Measurements from ENCODE around the gene SECISBP2L. TPM values are rescaled to one million over a fixed set of nuclear protein-coding genes. Genes with fewer than 3 reads are reported as not detected.

The SECISBP2L gene
- total RNA-seq, 1 donor from 2014 or later, result 41.3 TPM

- DNase-seq (ENCODE audit: low read depth), result peak; percentile 84
These were observed 79.5 kb downstream of the SECISBP2L start for GRCh38 chr15:48966595-48967301.

GRCh38 chr15:48965972-48966371 lies 80.3 kb downstream of the SECISBP2L start:
- DNase-seq (ENCODE audit: low read depth), result peak; percentile 77

- DNase-seq (ENCODE audit: low read depth), result no peak
These were observed 81.3 kb downstream of the SECISBP2L start for GRCh38 chr15:48964898-48965297.

GRCh38 chr15:48963524-48964113 lies 82.6 kb downstream of the SECISBP2L start, which contains the start of gene SHC4:
Gene SHC4 (minus strand): TSS chr15:48963919. CDS start chr15:48963015, 904 bp downstream.
- peak; percentile 84 for DNase-seq (ENCODE audit: low read depth)

GRCh38 chr15:48962662-48963523 lies 83.4 kb downstream of the SECISBP2L start:
- DNase-seq (ENCODE audit: low read depth), result peak; percentile 40

- no peak for DNase-seq (ENCODE audit: low read depth)
These were observed 90.3 kb downstream of the SECISBP2L start for GRCh38 chr15:48955967-48956366.

- DNase-seq (ENCODE audit: low read depth), result no peak
These were observed 90.9 kb downstream of the SECISBP2L start for GRCh38 chr15:48955370-48955769.

- peak; percentile 55 for DNase-seq (ENCODE audit: low read depth)
These were observed 91.7 kb downstream of the SECISBP2L start for GRCh38 chr15:48954538-48954937.

GRCh38 chr15:48946840-48947187 lies 99.4 kb downstream of the SECISBP2L start:
- DNase-seq (ENCODE audit: low read depth), result no peak

GRCh38 chr15:48946074-48946839 lies 100.0 kb downstream of the SECISBP2L start:
- DNase-seq (ENCODE audit: low read depth), result no peak

GRCh38 chr15:48945386-48945785 lies 100.9 kb downstream of the SECISBP2L start:
- no peak for DNase-seq (ENCODE audit: low read depth)

GRCh38 chr15:48941904-48942303 lies 104.3 kb downstream of the SECISBP2L start:
- no peak for DNase-seq (ENCODE audit: low read depth)

- DNase-seq (ENCODE audit: low read depth), result peak; percentile 61
These were observed 105.7 kb downstream of the SECISBP2L start for GRCh38 chr15:48940508-48940907.

- peak; percentile 86 for DNase-seq (ENCODE audit: low read depth)
These were observed 106.6 kb downstream of the SECISBP2L start for GRCh38 chr15:48939648-48940047.

Other genes with a start within 250 kb of the SECISBP2L start
- 1.2 and 1.6 TPM in 2 replicates for gene CEP152, start 235.4 kb downstream of the SECISBP2L start, total RNA-seq
- gene EID1, start 168.3 kb downstream of the SECISBP2L start, total RNA-seq, result 273 and 278 TPM in 2 replicates
- gene SHC4, start 82.5 kb downstream of the SECISBP2L start, total RNA-seq, result 1.1 and 2.9 TPM in 2 replicates
- gene COPS2, start 109.2 kb upstream of the SECISBP2L start, total RNA-seq, result 67.3 and 85.4 TPM in 2 replicates
- gene GALK2, start 123.8 kb upstream of the SECISBP2L start, total RNA-seq, result 25.2 and 34.6 TPM in 2 replicates

Data from myocyte (in vitro differentiated cells).